CD4-positive, alpha-beta T cell (primary cell): ENCODE measurements around the gene DHRSX. TPM values are rescaled to one million over a fixed set of nuclear protein-coding genes. Genes with fewer than 3 reads are reported as not detected.

Experiments used
- ATAC-seq: fragments of 200-7000 bp; cut with Tn5 transposase; one replicate; pipeline ENCODE4 v1.10.0; 2022; ENCODE audit warnings: mild to moderate bottlenecking; ENCODE audit not compliant: poor library complexity
- CTCF ChIA-PET: fragments of 350-600 bp; sonication (Branson Sonifier 250); formaldehyde crosslinking; loops from one replicate; lab custom pipeline; 2021; ENCODE audit warnings: antibody characterized with exemption, inconsistent platforms; lab: Charles Lee
- POLR2A ChIA-PET: fragments of 350-600 bp; sonication (Branson Sonifier 250); formaldehyde crosslinking; loops from one replicate; lab custom pipeline; 2021; ENCODE audit warnings: antibody characterized with exemption, inconsistent platforms; lab: Charles Lee
- DNase-seq, 14 experiments: peaks; one replicate each; pipeline ENCODE4 v3.0.0-alpha.2; 2013 to 2020; ENCODE audit warnings: mixed read lengths in 2 of 14
- H3K27ac ChIP-seq, 2 donors: one replicate each; pipeline versions ENCODE4 v1.5.1 to v1.7.0; 2013; ENCODE audit warnings: low read length in 2 of 2, low read depth in 1 of 2, mild to moderate bottlenecking in 1 of 2
- H3K27me3 ChIP-seq, 2 experiments: 1 replicate in 1 of 2; 2 replicates in 1 of 2; pipeline versions ENCODE4 v1.6.1 to v1.7.0; 2013; ENCODE audit warnings: low read length in 2 of 2, control low read depth in 1 of 2, mild to moderate bottlenecking in 1 of 2, moderate library complexity in 1 of 2; ENCODE audit not compliant: insufficient read depth in 2 of 2, control insufficient read depth in 1 of 2
- H3K36me3 ChIP-seq: one replicate; pipeline ENCODE4 v1.6.1; 2013; ENCODE audit warnings: low read length, control low read depth; ENCODE audit not compliant: insufficient read depth
- H3K4me1 ChIP-seq: one replicate; pipeline ENCODE4 v1.6.1; 2013; ENCODE audit warnings: low read length, control low read depth; ENCODE audit not compliant: insufficient read depth
- H3K4me3 ChIP-seq: one replicate; pipeline ENCODE4 v1.5.1; 2013; ENCODE audit warnings: mild to moderate bottlenecking, low read length, moderate library complexity
- H3K9me3 ChIP-seq, 2 experiments: 1 replicate in 1 of 2; 2 replicates in 1 of 2; pipeline versions ENCODE4 v1.6.1 to v1.7.0; 2013; ENCODE audit warnings: low read length in 2 of 2, mild to moderate bottlenecking in 2 of 2, control low read depth in 1 of 2, moderate library complexity in 1 of 2; ENCODE audit not compliant: control insufficient read depth in 1 of 2, insufficient read depth in 1 of 2
- H3K27ac Mint-ChIP-seq: one replicate; pipeline ENCODE4 v1.8.0; 2020; ENCODE audit warnings: mixed read lengths
- H3K27me3 Mint-ChIP-seq: one replicate; pipeline ENCODE4 v1.8.0; 2021; ENCODE audit warnings: mixed read lengths
- H3K36me3 Mint-ChIP-seq: one replicate; pipeline ENCODE4 v1.8.0; 2021; ENCODE audit warnings: low read depth, mixed read lengths
- H3K4me1 Mint-ChIP-seq: one replicate; pipeline ENCODE4 v1.8.0; 2021; ENCODE audit warnings: low read depth, mixed read lengths
- H3K4me3 Mint-ChIP-seq: one replicate; pipeline ENCODE4 v1.8.0; 2020; ENCODE audit warnings: mild to moderate bottlenecking, mixed read lengths
- H3K9me3 Mint-ChIP-seq: one replicate; pipeline ENCODE4 v1.8.0; 2020; ENCODE audit warnings: mixed read lengths
- CTCF ChIP-seq: fragments of 200-600 bp; IDR thresholded peaks from one replicate; pipeline ENCODE4 v1.8.0; 2022; ENCODE audit warnings: antibody characterized with exemption, mild to moderate bottlenecking
- intact Hi-C, 2 experiments: fragments of 100-400 bp; cut with DNase I in 1 of 2; cut with micrococcal nuclease in 1 of 2; formaldehyde crosslinking; loops; one replicate each; pipeline versions ENCODE4 v1.15.1 to v1.9.0; 2023 to 2025; cut with DNase I, micrococcal nuclease
- total RNA-seq, 174 experiments: library from RNA in 2 of 174; stranded (reverse) in 2 of 174; gene quantifications; one replicate each; pipeline ENCODE4 v1.2.3 and lab custom pipeline; 2021 to 2026

DHRSX gene
- total RNA-seq, 2 experiments from 2014 or later: 12.1 to 13.9 TPM

- TF ChIP-seq CTCF: no peak
- H3K36me3 Mint-ChIP-seq: no peaks in the 10 kb centered on the region
- no peak for ATAC-seq
- H3K27me3 Mint-ChIP-seq: no peaks in the 10 kb centered on the region
- H3K9me3 ChIP-seq: no peaks in the 10 kb centered on the region
- no peak overlapping the region for H3K4me3 Mint-ChIP-seq
- no peaks in the 10 kb centered on the region for H3K9me3 Mint-ChIP-seq
- H3K27ac Mint-ChIP-seq: no peak overlapping the region
- H3K36me3 ChIP-seq: no peaks in the 10 kb centered on the region
- no peak overlapping the region for H3K27ac ChIP-seq
- intact Hi-C loops: no loop called here
- H3K4me1 Mint-ChIP-seq: no peaks in the 10 kb centered on the region
- no peak for DNase-seq
- H3K4me1 ChIP-seq: no peaks in the 10 kb centered on the region
- no peak overlapping the region for H3K4me3 ChIP-seq
- ChIA-PET POLR2A (no interaction called here), CTCF (no interaction called here)
- no peaks in the 10 kb centered on the region for H3K27me3 ChIP-seq
Measured at GRCh38 chrX:2511326-2511725, 10.6 kb upstream of the DHRSX start.

GRCh38 chrX:2508648-2509335 lies 8.0 kb upstream of the DHRSX start:
- H3K9me3 Mint-ChIP-seq: no peaks in the 10 kb centered on the region
- DNase-seq (no peak), ATAC-seq (no peak)
- no peaks in the 10 kb centered on the region for H3K36me3 ChIP-seq
- H3K27ac ChIP-seq: no peak overlapping the region
- no peak overlapping the region for H3K4me3 Mint-ChIP-seq
- no peaks in the 10 kb centered on the region for H3K4me1 Mint-ChIP-seq
- H3K9me3 ChIP-seq: no peaks in the 10 kb centered on the region
- no peaks in the 10 kb centered on the region for H3K36me3 Mint-ChIP-seq
- H3K27me3 ChIP-seq: no peaks in the 10 kb centered on the region
- no peaks in the 10 kb centered on the region for H3K27me3 Mint-ChIP-seq
- H3K4me1 ChIP-seq: no peaks in the 10 kb centered on the region
- no peak for TF ChIP-seq CTCF
- H3K27ac Mint-ChIP-seq: no peak overlapping the region
- ChIA-PET CTCF (no interaction called here), POLR2A (no interaction called here)
- no peak overlapping the region for H3K4me3 ChIP-seq
- intact Hi-C loops: loop anchor here in 1 of 2 experiments (10.0 kb wide), 1 partner anchor 844 kb away; no protein-coding TSS in a partner anchor

GRCh38 chrX:2507904-2508627 lies 7.3 kb upstream of the DHRSX start:
- no peaks in the 10 kb centered on the region for H3K27me3 ChIP-seq
- POLR2A ChIA-PET: no interaction called here
- no peaks in the 10 kb centered on the region for H3K36me3 ChIP-seq
- no peak overlapping the region for H3K27ac ChIP-seq
- no peak for TF ChIP-seq CTCF
- no peaks in the 10 kb centered on the region for H3K27me3 Mint-ChIP-seq
- H3K4me1 ChIP-seq: no peaks in the 10 kb centered on the region
- no peak overlapping the region for H3K27ac Mint-ChIP-seq
- H3K9me3 ChIP-seq: no peaks in the 10 kb centered on the region
- H3K36me3 Mint-ChIP-seq: no peaks in the 10 kb centered on the region
- no peak for DNase-seq
- no peak for ATAC-seq
- H3K4me3 Mint-ChIP-seq: no peak overlapping the region
- CTCF ChIA-PET: no interaction called here
- H3K9me3 Mint-ChIP-seq: no peaks in the 10 kb centered on the region
- intact Hi-C loops: loop anchor here in 1 of 2 experiments (10.0 kb wide), 1 partner anchor 843 kb away; no protein-coding TSS in a partner anchor
- H3K4me1 Mint-ChIP-seq: no peaks in the 10 kb centered on the region
- no peak overlapping the region for H3K4me3 ChIP-seq
